ENCODE measurements around the gene ATRIP.

GRCh38 chr3:48459773-48460516 is 13.4 kb downstream of the ATRIP start:
- no peak for TF ChIP-seq HOXB13 (CRISPR knock-in tag; IDR thresholded peaks at IDR 0.05; ENCODE audit: low read depth)
- TF ChIP-seq JUNB (IDR thresholded peaks at IDR 0.05), result no peak
- TF ChIP-seq, protein P1, sequence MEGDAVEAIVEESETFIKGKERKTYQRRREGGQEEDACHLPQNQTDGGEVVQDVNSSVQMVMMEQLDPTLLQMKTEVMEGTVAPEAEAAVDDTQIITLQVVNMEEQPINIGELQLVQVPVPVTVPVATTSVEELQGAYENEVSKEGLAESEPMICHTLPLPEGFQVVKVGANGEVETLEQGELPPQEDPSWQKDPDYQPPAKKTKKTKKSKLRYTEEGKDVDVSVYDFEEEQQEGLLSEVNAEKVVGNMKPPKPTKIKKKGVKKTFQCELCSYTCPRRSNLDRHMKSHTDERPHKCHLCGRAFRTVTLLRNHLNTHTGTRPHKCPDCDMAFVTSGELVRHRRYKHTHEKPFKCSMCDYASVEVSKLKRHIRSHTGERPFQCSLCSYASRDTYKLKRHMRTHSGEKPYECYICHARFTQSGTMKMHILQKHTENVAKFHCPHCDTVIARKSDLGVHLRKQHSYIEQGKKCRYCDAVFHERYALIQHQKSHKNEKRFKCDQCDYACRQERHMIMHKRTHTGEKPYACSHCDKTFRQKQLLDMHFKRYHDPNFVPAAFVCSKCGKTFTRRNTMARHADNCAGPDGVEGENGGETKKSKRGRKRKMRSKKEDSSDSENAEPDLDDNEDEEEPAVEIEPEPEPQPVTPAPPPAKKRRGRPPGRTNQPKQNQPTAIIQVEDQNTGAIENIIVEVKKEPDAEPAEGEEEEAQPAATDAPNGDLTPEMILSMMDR (IDR thresholded peaks at IDR 0.05), result no peak
- TF ChIP-seq USF2 (IDR thresholded peaks at IDR 0.05), result no peak
- TF ChIP-seq, protein P2, sequence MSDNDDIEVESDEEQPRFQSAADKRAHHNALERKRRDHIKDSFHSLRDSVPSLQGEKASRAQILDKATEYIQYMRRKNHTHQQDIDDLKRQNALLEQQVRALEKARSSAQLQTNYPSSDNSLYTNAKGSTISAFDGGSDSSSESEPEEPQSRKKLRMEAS (IDR thresholded peaks at IDR 0.05), result no peak
- TF ChIP-seq POLR2AphosphoS2 (conservative IDR thresholded peaks at IDR 0.05; ENCODE audit: low read length), result no peak
- no peak for TF ChIP-seq FOXS1 (CRISPR knock-in tag; IDR thresholded peaks at IDR 0.05)
- no peak for TF ChIP-seq POLR2A (IDR thresholded peaks at IDR 0.05; ENCODE audit: low read length)

Data from A549 (cell line).